ENCODE results near the gene FOXD4L6. TPM values are rescaled to one million over a fixed set of nuclear protein-coding genes. Genes with fewer than 3 reads are reported as not detected.

Gene FOXD4L6
- total RNA-seq, 2 experiments from 2014 or later, result not detected

Other genes starting within 250 kb of the FOXD4L6 start
- 10 to 100 TPM in 1 of 2 experiments, 1 to 10 TPM in 1; 7.6 to 11.6 TPM for gene ZNG1F, start 60.6 kb upstream of the FOXD4L6 start, total RNA-seq

Measured in activated CD8-positive, alpha-beta T cell treated with anti-CD3 and anti-CD28 coated beads, Interleukin-2, amount 10 ng/mL, durations not matched to agents 7 days and 5 days (primary cell).